Activated CD8-positive, alpha-beta memory T cell treated with anti-CD3 and anti-CD28 coated beads, Interleukin-2, amount 10 ng/mL, durations not matched to agents 7 days and 5 days (primary cell): ENCODE data around the gene MT1M. TPM values are rescaled to one million over a fixed set of nuclear protein-coding genes. Genes with fewer than 3 reads are reported as not detected.
"Not testable (repeated sequence)": the region's sequence is repeated elsewhere in the genome, so short reads cannot be mapped to it uniquely, and the experiment has no call there.

Experiments
- ATAC-seq: fragments of 150-1000 bp; cut with Tn5 transposase; one replicate; pipeline ENCODE4 v1.10.0; 2021; ENCODE audit warnings: moderate library complexity
- CTCF ChIA-PET: fragments of 350-600 bp; sonication (Branson Sonifier 250); formaldehyde crosslinking; loops from one replicate; lab custom pipeline; 2021; ENCODE audit warnings: antibody characterized with exemption; lab: Charles Lee
- DNase-seq: peaks from one replicate; pipeline ENCODE4 v3.0.0-alpha.2; 2020
- H3K27ac Mint-ChIP-seq: one replicate; pipeline ENCODE4 v1.8.0; 2021; ENCODE audit warnings: mild to moderate bottlenecking, mixed read lengths
- H3K27me3 Mint-ChIP-seq: one replicate; pipeline ENCODE4 v1.8.0; 2021; ENCODE audit warnings: mixed read lengths
- H3K36me3 Mint-ChIP-seq: one replicate; pipeline ENCODE4 v1.8.0; 2021; ENCODE audit warnings: mild to moderate bottlenecking, mixed read lengths
- H3K4me1 Mint-ChIP-seq: one replicate; pipeline ENCODE4 v1.8.0; 2021; ENCODE audit warnings: mixed read lengths
- H3K4me3 Mint-ChIP-seq: one replicate; pipeline ENCODE4 v1.8.0; 2021; ENCODE audit warnings: mild to moderate bottlenecking, moderate library complexity, mixed read lengths
- H3K9me3 Mint-ChIP-seq: one replicate; pipeline ENCODE4 v1.8.0; 2022; ENCODE audit warnings: low read depth, mixed read lengths
- total RNA-seq, 2 experiments: library from RNA; stranded (reverse); gene quantifications; one replicate each; pipeline ENCODE4 v1.2.3, GENCODE V29; 2021

The MT1M gene
- total RNA-seq, 2 experiments from 2014 or later: not detected

GRCh38 chr16:56669005-56669839, 36.8 kb downstream of the MT1M start, which contains the start of gene MT1H:
MT1H (plus strand) TSS chr16:56669814; CDS start chr16:56669885, 71 bp downstream.
- no peaks in the 10 kb centered on the region for H3K36me3 Mint-ChIP-seq
- ATAC-seq (no peak), DNase-seq (no peak)
- no peaks in the 10 kb centered on the region for H3K9me3 Mint-ChIP-seq
- no peak within 1 kb of the TSS for H3K27ac Mint-ChIP-seq
- H3K4me1 Mint-ChIP-seq: peaks cover 29% of the 10 kb centered on the region
- peaks cover 73% of the 10 kb centered on the region for H3K27me3 Mint-ChIP-seq
- H3K4me3 Mint-ChIP-seq: no peak within 1 kb of the TSS
- CTCF ChIA-PET: interaction anchor here (1.1 to 2.5 kb wide), 4 partner anchors 8 to 33 kb away, joined by 3 to 7 read pairs (median 4); no protein-coding TSS in a partner anchor

- Mint-ChIP-seq H3K4me1 (peaks cover 26% of the 10 kb centered on the region), H3K27ac (no peak overlapping the region)
These were observed 37.6 kb downstream of the MT1M start for GRCh38 chr16:56669840-56670619.

GRCh38 chr16:56670620-56670934, 38.1 kb downstream of the MT1M start:
- CTCF ChIA-PET: interaction anchor here (1.1 to 2.5 kb wide), 2 partner anchors 30 to 32 kb away, joined by 3 to 7 read pairs; no protein-coding TSS in a partner anchor
- no peak for DNase-seq
- H3K36me3 Mint-ChIP-seq: no peaks in the 10 kb centered on the region
- peaks cover 24% of the 10 kb centered on the region for H3K4me1 Mint-ChIP-seq
- H3K9me3 Mint-ChIP-seq: no peaks in the 10 kb centered on the region
- no peak overlapping the region for H3K4me3 Mint-ChIP-seq
- peaks cover 76% of the 10 kb centered on the region for H3K27me3 Mint-ChIP-seq
- ATAC-seq: no peak
- H3K27ac Mint-ChIP-seq: no peak overlapping the region

More at GRCh38 chr16:56669840-56670619, 37.6 kb downstream of the MT1M start:
- H3K27me3 Mint-ChIP-seq: peaks cover 74% of the 10 kb centered on the region
- H3K9me3 Mint-ChIP-seq: no peaks in the 10 kb centered on the region
- DNase-seq: no peak
- CTCF ChIA-PET: interaction anchor here (1.1 to 2.5 kb wide), 3 partner anchors 9 to 32 kb away, joined by 3 to 7 read pairs (median 4); no protein-coding TSS in a partner anchor
- no peak for ATAC-seq
- no peaks in the 10 kb centered on the region for H3K36me3 Mint-ChIP-seq
- no peak overlapping the region for H3K4me3 Mint-ChIP-seq

GRCh38 chr16:56671691-56672090, 39.2 kb downstream of the MT1M start:
- H3K9me3 Mint-ChIP-seq, H3K27ac Mint-ChIP-seq, ATAC-seq, DNase-seq, H3K36me3 Mint-ChIP-seq, H3K4me3 Mint-ChIP-seq: not testable (repeated sequence)
- CTCF ChIA-PET: interaction anchor here (2.5 kb wide), 1 partner anchor 31 kb away, joined by 7 read pairs; no protein-coding TSS in a partner anchor
- Mint-ChIP-seq H3K27me3 (peaks cover 71% of the 10 kb centered on the region), H3K4me1 (peaks cover 28% of the 10 kb centered on the region)

GRCh38 chr16:56672171-56672570, 39.7 kb downstream of the MT1M start:
- not testable (repeated sequence) for H3K27ac Mint-ChIP-seq, H3K4me3 Mint-ChIP-seq, DNase-seq, H3K36me3 Mint-ChIP-seq, ATAC-seq, H3K9me3 Mint-ChIP-seq
- CTCF ChIA-PET: interaction anchor here (2.4 kb wide), 1 partner anchor 11 kb away, joined by 10 read pairs; the partner anchor contains the start of gene MT1X
- Mint-ChIP-seq H3K27me3 (peaks cover 66% of the 10 kb centered on the region), H3K4me1 (peaks cover 28% of the 10 kb centered on the region)

- DNase-seq (no peak), ATAC-seq (no peak)
- Mint-ChIP-seq H3K27me3 (peaks cover 59% of the 10 kb centered on the region), H3K4me1 (peaks cover 21% of the 10 kb centered on the region), H3K4me3 (no peak overlapping the region), H3K9me3 (no peaks in the 10 kb centered on the region), H3K27ac (no peak overlapping the region), H3K36me3 (no peaks in the 10 kb centered on the region)
- CTCF ChIA-PET: interaction anchor here (0.9 to 2.4 kb wide), 7 partner anchors 11 to 120 kb away, joined by 3 to 10 read pairs (median 3); partner anchors contain the start of gene MT1X
These were observed 40.5 kb downstream of the MT1M start for GRCh38 chr16:56672761-56673536.

- no peak overlapping the region for H3K27ac Mint-ChIP-seq
- H3K36me3 Mint-ChIP-seq: no peaks in the 10 kb centered on the region
- peak; percentile 48 for DNase-seq
- peak; percentile 34 for ATAC-seq
- H3K4me3 Mint-ChIP-seq: no peak overlapping the region
- peaks cover 51% of the 10 kb centered on the region for H3K27me3 Mint-ChIP-seq
- CTCF ChIA-PET: interaction anchor here (0.9 to 2.4 kb wide), 9 partner anchors 10 to 119 kb away, joined by 3 to 10 read pairs (median 3); partner anchors contain the start of gene MT1X
- peaks cover 16% of the 10 kb centered on the region for H3K4me1 Mint-ChIP-seq
- no peaks in the 10 kb centered on the region for H3K9me3 Mint-ChIP-seq
These were observed 41.5 kb downstream of the MT1M start for GRCh38 chr16:56673921-56674320.

- Mint-ChIP-seq H3K4me1 (peaks cover 16% of the 10 kb centered on the region), H3K27me3 (peaks cover 45% of the 10 kb centered on the region)
- not testable (repeated sequence) for ATAC-seq, H3K4me3 Mint-ChIP-seq, H3K27ac Mint-ChIP-seq, DNase-seq, H3K36me3 Mint-ChIP-seq, H3K9me3 Mint-ChIP-seq
- CTCF ChIA-PET: interaction anchor here (1.1 to 2.4 kb wide), 6 partner anchors 9 to 119 kb away, joined by 3 to 10 read pairs (median 4); partner anchors contain the start of gene MT1X
These were observed 42.1 kb downstream of the MT1M start for GRCh38 chr16:56674570-56674969.

- Mint-ChIP-seq H3K27ac (no peak overlapping the region), H3K4me1 (peaks cover 16% of the 10 kb centered on the region), H3K4me3 (peak overlapping the region; percentile 59), H3K27me3 (peaks cover 33% of the 10 kb centered on the region), H3K9me3 (no peaks in the 10 kb centered on the region), H3K36me3 (no peaks in the 10 kb centered on the region)
- CTCF ChIA-PET: interaction anchor here (0.9 to 5.3 kb wide), 7 partner anchors 8 to 99 kb away, joined by 3 to 21 read pairs (median 3); partner anchors contain the start of gene MT2A
- DNase-seq: peak; percentile 75
- ATAC-seq: peak; percentile 79
These were observed 43.3 kb downstream of the MT1M start for GRCh38 chr16:56675685-56676210.

- H3K27me3 Mint-ChIP-seq: peaks cover 19% of the 10 kb centered on the region
- H3K9me3 Mint-ChIP-seq: no peaks in the 10 kb centered on the region
- H3K4me3 Mint-ChIP-seq: no peak overlapping the region
- ATAC-seq (no peak), DNase-seq (no peak)
- no peak overlapping the region for H3K27ac Mint-ChIP-seq
- H3K4me1 Mint-ChIP-seq: peaks cover 21% of the 10 kb centered on the region
- CTCF ChIA-PET: interaction anchor here (1.4 to 5.3 kb wide), 4 partner anchors 16 to 101 kb away, joined by 3 to 21 read pairs (median 5); partner anchors contain the start of gene MT1E
- H3K36me3 Mint-ChIP-seq: no peaks in the 10 kb centered on the region
These were observed 45.0 kb downstream of the MT1M start for GRCh38 chr16:56677474-56677873.

GRCh38 chr16:56679078-56679730, 46.7 kb downstream of the MT1M start:
- ATAC-seq (no peak), DNase-seq (no peak)
- Mint-ChIP-seq H3K4me1 (peaks cover 32% of the 10 kb centered on the region), H3K4me3 (no peak overlapping the region), H3K9me3 (no peaks in the 10 kb centered on the region), H3K27me3 (peaks cover 11% of the 10 kb centered on the region), H3K27ac (no peak overlapping the region), H3K36me3 (peaks cover 1% of the 10 kb centered on the region)
- CTCF ChIA-PET: interaction anchor here (2.5 to 5.3 kb wide), 2 partner anchors 22 to 102 kb away, joined by 7 to 21 read pairs; no protein-coding TSS in a partner anchor
